Hepatocyte (in vitro differentiated cells): ENCODE measurements around the gene PABPN1. TPM values are rescaled to one million over a fixed set of nuclear protein-coding genes. Genes with fewer than 3 reads are reported as not detected.

Experiments used
- polyA plus RNA-seq: library from polyadenylated mRNA; unstranded; fragments of >200 nt; fragmentation: Nextera tagmentation; extraction: Ambion mirVana; gene quantifications from 2 replicates; pipeline ENCODE4 v1.2.1, GENCODE V29; 2016
- total RNA-seq: library from RNA; depleted of rRNA; stranded (reverse); fragments of >200 nt; gene quantifications from 2 replicates; pipeline ENCODE4 v1.2.3, GENCODE V29; 2014

PABPN1 gene
- total and polyA plus RNA-seq, 2 experiments from 2014 or later = 116 to 213 TPM

Other genes starting within 250 kb of the PABPN1 start
- gene ACIN1, start 226.3 kb upstream of the PABPN1 start, total RNA-seq = 97.5 and 108 TPM in 2 replicates
- gene ACIN1, start 226.3 kb upstream of the PABPN1 start, polyA plus RNA-seq = 44.3 and 49.2 TPM in 2 replicates
- 47.7 and 64.9 TPM in 2 replicates for gene C14orf119, start 226.0 kb upstream of the PABPN1 start, total RNA-seq
- 118 and 146 TPM in 2 replicates for gene C14orf119, start 226.0 kb upstream of the PABPN1 start, polyA plus RNA-seq
- not detected in 2 replicates for gene CIROP, start 216.5 kb upstream of the PABPN1 start, total RNA-seq
- not detected in 2 replicates for gene CIROP, start 216.5 kb upstream of the PABPN1 start, polyA plus RNA-seq
- not detected in 2 replicates for gene CEBPE, start 202.2 kb upstream of the PABPN1 start, total RNA-seq
- not detected in 2 replicates for gene CEBPE, start 202.2 kb upstream of the PABPN1 start, polyA plus RNA-seq
- gene SLC7A8, start 137.8 kb upstream of the PABPN1 start, total RNA-seq = 39.5 and 54.6 TPM in 2 replicates
- gene SLC7A8, start 137.8 kb upstream of the PABPN1 start, polyA plus RNA-seq = 85.0 and 123 TPM in 2 replicates
- 0.17 and 1.2 TPM in 2 replicates for gene RNF212B, start 83.5 kb upstream of the PABPN1 start, total RNA-seq
- 1.2 TPM in 1 of 2 replicates, not detected in the other for gene RNF212B, start 83.5 kb upstream of the PABPN1 start, polyA plus RNA-seq
- gene HOMEZ, start 35.3 kb upstream of the PABPN1 start, total RNA-seq = 8.2 and 9.4 TPM in 2 replicates
- gene HOMEZ, start 35.3 kb upstream of the PABPN1 start, polyA plus RNA-seq = 6.3 and 11.2 TPM in 2 replicates
- 3.9 and 6.1 TPM in 2 replicates for gene PPP1R3E, start 18.6 kb upstream of the PABPN1 start, total RNA-seq
- 4.6 and 4.8 TPM in 2 replicates for gene PPP1R3E, start 18.6 kb upstream of the PABPN1 start, polyA plus RNA-seq
- 20.8 and 26.4 TPM in 2 replicates for gene BCL2L2, start 14.6 kb upstream of the PABPN1 start, total RNA-seq
- gene BCL2L2, start 14.6 kb upstream of the PABPN1 start, polyA plus RNA-seq = 4.3 and 6.5 TPM in 2 replicates
- gene SLC22A17, start 31.4 kb downstream of the PABPN1 start, total RNA-seq = 31.9 and 44.4 TPM in 2 replicates
- 62.9 and 79.2 TPM in 2 replicates for gene SLC22A17, start 31.4 kb downstream of the PABPN1 start, polyA plus RNA-seq
- 9.7 and 10.2 TPM in 2 replicates for gene EFS, start 43.7 kb downstream of the PABPN1 start, total RNA-seq
- 21.5 and 21.9 TPM in 2 replicates for gene EFS, start 43.7 kb downstream of the PABPN1 start, polyA plus RNA-seq
- not detected in 2 replicates for gene IL25, start 51.4 kb downstream of the PABPN1 start, total RNA-seq
- gene IL25, start 51.4 kb downstream of the PABPN1 start, polyA plus RNA-seq = not detected in 2 replicates
- gene CMTM5, start 55.6 kb downstream of the PABPN1 start, total RNA-seq = not detected in 2 replicates
- 0.23 and 0.28 TPM in 2 replicates for gene CMTM5, start 55.6 kb downstream of the PABPN1 start, polyA plus RNA-seq
- not detected in 2 replicates for gene MYH6, start 86.8 kb downstream of the PABPN1 start, total RNA-seq
- 0.44 and 0.97 TPM in 2 replicates for gene MYH6, start 86.8 kb downstream of the PABPN1 start, polyA plus RNA-seq
- 0.04 TPM in 1 of 2 replicates, not detected in the other for gene MYH7, start 114.2 kb downstream of the PABPN1 start, total RNA-seq
- 0.23 TPM in 1 of 2 replicates, not detected in the other for gene MYH7, start 114.2 kb downstream of the PABPN1 start, polyA plus RNA-seq
- gene NGDN, start 148.2 kb downstream of the PABPN1 start, total RNA-seq = 39.5 and 47.6 TPM in 2 replicates
- 47.2 and 51.3 TPM in 2 replicates for gene NGDN, start 148.2 kb downstream of the PABPN1 start, polyA plus RNA-seq
- 0.28 and 1.4 TPM in 2 replicates for gene ZFHX2, start 230.3 kb downstream of the PABPN1 start, total RNA-seq
- gene ZFHX2, start 230.3 kb downstream of the PABPN1 start, polyA plus RNA-seq = 1.5 and 2.2 TPM in 2 replicates
- 13.5 and 20.4 TPM in 2 replicates for gene THTPA, start 234.8 kb downstream of the PABPN1 start, total RNA-seq
- 14.2 and 15.5 TPM in 2 replicates for gene THTPA, start 234.8 kb downstream of the PABPN1 start, polyA plus RNA-seq
- gene AP1G2, start 246.3 kb downstream of the PABPN1 start, total RNA-seq = 87.5 and 114 TPM in 2 replicates
- gene AP1G2, start 246.3 kb downstream of the PABPN1 start, polyA plus RNA-seq = 191 and 282 TPM in 2 replicates